ENCODE data around the gene MORN1.

The MORN1 gene

DNA sequence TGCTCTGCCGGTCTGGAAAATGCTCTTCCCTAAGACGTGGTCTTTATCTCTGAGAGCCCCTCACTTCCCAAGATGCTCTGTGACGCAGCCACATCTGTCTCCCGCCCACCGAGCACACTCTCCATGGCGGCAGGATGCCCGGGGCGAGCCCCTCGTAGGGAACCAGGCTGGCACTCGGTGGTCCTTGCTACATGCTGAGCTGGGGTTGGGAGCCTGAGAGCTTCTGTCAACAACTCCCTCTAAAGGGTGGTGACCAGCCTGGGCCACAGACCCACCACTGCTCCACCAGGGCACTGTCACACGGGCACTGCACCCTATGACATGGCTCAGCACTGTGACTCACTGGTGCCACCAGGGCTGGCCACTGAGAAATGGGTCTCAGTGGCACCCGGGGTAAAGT, 18.4 kb upstream of the MORN1 start:
- H3K4me2 ChIP-seq (ENCODE audit: low read length), result no peak overlapping the region
- H3K27me3 ChIP-seq (ENCODE audit: control insufficient read depth, low read length), result no peaks in the 10 kb centered on the region
- H3K9me3 ChIP-seq (ENCODE audit: control insufficient read depth, insufficient read depth, low read length), result no peaks in the 10 kb centered on the region
- no peak overlapping the region for H3K4me3 ChIP-seq (ENCODE audit: low read length)
- peaks cover 22% of the 10 kb centered on the region for H3K4me1 ChIP-seq (ENCODE audit: control insufficient read depth, low read length)
- no peaks in the 10 kb centered on the region for H3K9me2 ChIP-seq (replicated peaks; ENCODE audit: control insufficient read depth, low read length)
- no peak overlapping the region for H3K27ac ChIP-seq (ENCODE audit: low read depth, low read length)
- H3F3A ChIP-seq (ENCODE audit: control insufficient read depth, insufficient read depth), result peaks cover 10% of the 10 kb centered on the region
- peaks cover 38% of the 10 kb centered on the region for H3K36me3 ChIP-seq (ENCODE audit: control insufficient read depth, low read length)
- peaks cover 4% of the 10 kb centered on the region; the same call in 1 of the 2 replicates for H4K20me1 ChIP-seq (ENCODE audit: control insufficient read depth, insufficient read depth, low read depth, low read length)
- H3K79me2 ChIP-seq (ENCODE audit: control insufficient read depth, low read length), result peaks cover 29% of the 10 kb centered on the region
- TF ChIP-seq EZH2phosphoT487 (IDR thresholded peaks at IDR 0.05; ENCODE audit: borderline replicate concordance, low read length), result no peak
- TF ChIP-seq, protein P1, sequence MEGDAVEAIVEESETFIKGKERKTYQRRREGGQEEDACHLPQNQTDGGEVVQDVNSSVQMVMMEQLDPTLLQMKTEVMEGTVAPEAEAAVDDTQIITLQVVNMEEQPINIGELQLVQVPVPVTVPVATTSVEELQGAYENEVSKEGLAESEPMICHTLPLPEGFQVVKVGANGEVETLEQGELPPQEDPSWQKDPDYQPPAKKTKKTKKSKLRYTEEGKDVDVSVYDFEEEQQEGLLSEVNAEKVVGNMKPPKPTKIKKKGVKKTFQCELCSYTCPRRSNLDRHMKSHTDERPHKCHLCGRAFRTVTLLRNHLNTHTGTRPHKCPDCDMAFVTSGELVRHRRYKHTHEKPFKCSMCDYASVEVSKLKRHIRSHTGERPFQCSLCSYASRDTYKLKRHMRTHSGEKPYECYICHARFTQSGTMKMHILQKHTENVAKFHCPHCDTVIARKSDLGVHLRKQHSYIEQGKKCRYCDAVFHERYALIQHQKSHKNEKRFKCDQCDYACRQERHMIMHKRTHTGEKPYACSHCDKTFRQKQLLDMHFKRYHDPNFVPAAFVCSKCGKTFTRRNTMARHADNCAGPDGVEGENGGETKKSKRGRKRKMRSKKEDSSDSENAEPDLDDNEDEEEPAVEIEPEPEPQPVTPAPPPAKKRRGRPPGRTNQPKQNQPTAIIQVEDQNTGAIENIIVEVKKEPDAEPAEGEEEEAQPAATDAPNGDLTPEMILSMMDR (IDR thresholded peaks at IDR 0.05; ENCODE audit: low read depth, low read length, poor library complexity, severe bottlenecking), result no peak

DNA sequence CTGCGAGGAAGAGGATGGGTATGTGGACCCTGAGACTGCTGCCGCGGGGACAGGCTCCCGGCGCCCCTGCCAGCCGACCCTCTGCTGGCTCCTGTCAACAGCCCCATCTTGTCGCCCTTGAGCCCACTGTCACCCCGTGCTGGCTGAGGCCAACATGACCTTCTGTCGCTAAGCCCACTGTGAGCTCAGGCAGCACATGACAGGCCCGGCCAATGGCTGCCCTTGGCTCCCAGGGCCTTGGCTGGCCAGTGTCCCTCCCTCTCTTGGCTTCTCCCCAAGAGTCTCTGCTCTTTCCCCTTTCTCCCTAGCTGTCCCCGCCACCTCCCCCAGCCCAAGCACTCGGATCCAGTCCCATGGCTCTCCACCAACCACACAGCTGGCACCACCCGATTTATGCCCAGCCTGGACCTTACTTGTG, 17.5 kb upstream of the MORN1 start:
- Histone ChIP-seq H3K4me3 (ENCODE audit: low read length) (no peak overlapping the region), H3F3A (ENCODE audit: control insufficient read depth, insufficient read depth) (peaks cover 7% of the 10 kb centered on the region), H4K20me1 (ENCODE audit: control insufficient read depth, insufficient read depth, low read depth, low read length) (peaks cover 4% of the 10 kb centered on the region; the same call in 1 of the 2 replicates), H3K27ac (ENCODE audit: low read depth, low read length) (no peak overlapping the region), H3K4me1 (ENCODE audit: control insufficient read depth, low read length) (peaks cover 13% of the 10 kb centered on the region), H3K4me2 (ENCODE audit: low read length) (no peak overlapping the region), H3K79me2 (ENCODE audit: control insufficient read depth, low read length) (peaks cover 26% of the 10 kb centered on the region), H3K9me3 (ENCODE audit: control insufficient read depth, insufficient read depth, low read length) (no peaks in the 10 kb centered on the region), H3K36me3 (ENCODE audit: control insufficient read depth, low read length) (peaks cover 47% of the 10 kb centered on the region), H3K27me3 (ENCODE audit: control insufficient read depth, low read length) (no peaks in the 10 kb centered on the region), H3K9me2 (replicated peaks; ENCODE audit: control insufficient read depth, low read length) (no peaks in the 10 kb centered on the region)
- TF ChIP-seq, protein P1 (IDR thresholded peaks at IDR 0.05; ENCODE audit: low read depth, low read length, poor library complexity, severe bottlenecking), result no peak
- TF ChIP-seq EZH2phosphoT487 (IDR thresholded peaks at IDR 0.05; ENCODE audit: borderline replicate concordance, low read length), result no peak

DNA sequence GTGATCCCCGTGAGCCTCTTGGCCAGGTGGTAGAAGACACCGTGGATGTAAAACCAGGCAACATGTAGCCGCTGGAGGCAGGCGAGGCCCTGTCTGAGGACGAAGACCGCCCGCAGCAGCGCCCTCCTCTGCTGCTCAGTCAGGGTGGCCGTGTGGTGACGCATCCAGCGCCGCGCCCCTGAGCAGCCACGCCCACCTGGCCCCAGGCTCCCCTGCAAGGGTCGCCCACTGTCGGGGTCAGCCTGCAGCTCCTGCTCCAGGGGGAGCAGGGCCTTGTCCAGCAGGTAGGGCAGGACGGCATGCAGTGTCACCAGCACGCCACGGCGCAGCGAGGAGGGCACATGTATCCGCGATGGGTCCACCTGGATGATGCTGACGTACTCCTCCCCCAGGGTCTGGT, 17.1 kb upstream of the MORN1 start:
- Histone ChIP-seq H3K9me2 (replicated peaks; ENCODE audit: control insufficient read depth, low read length) (no peaks in the 10 kb centered on the region), H3F3A (ENCODE audit: control insufficient read depth, insufficient read depth) (peaks cover 6% of the 10 kb centered on the region), H3K27ac (ENCODE audit: low read depth, low read length) (no peak overlapping the region), H3K27me3 (ENCODE audit: control insufficient read depth, low read length) (no peaks in the 10 kb centered on the region), H3K79me2 (ENCODE audit: control insufficient read depth, low read length) (peaks cover 22% of the 10 kb centered on the region), H3K9me3 (ENCODE audit: control insufficient read depth, insufficient read depth, low read length) (no peaks in the 10 kb centered on the region), H3K36me3 (ENCODE audit: control insufficient read depth, low read length) (peaks cover 47% of the 10 kb centered on the region), H3K4me2 (ENCODE audit: low read length) (no peak overlapping the region), H3K4me3 (ENCODE audit: low read length) (no peak overlapping the region), H3K4me1 (ENCODE audit: control insufficient read depth, low read length) (peaks cover 9% of the 10 kb centered on the region), H4K20me1 (ENCODE audit: control insufficient read depth, insufficient read depth, low read depth, low read length) (peaks cover 4% of the 10 kb centered on the region; the same call in 1 of the 2 replicates)
- TF ChIP-seq, protein P1 (IDR thresholded peaks at IDR 0.05; ENCODE audit: low read depth, low read length, poor library complexity, severe bottlenecking), result no peak
- TF ChIP-seq EZH2phosphoT487 (IDR thresholded peaks at IDR 0.05; ENCODE audit: borderline replicate concordance, low read length), result no peak

DNA sequence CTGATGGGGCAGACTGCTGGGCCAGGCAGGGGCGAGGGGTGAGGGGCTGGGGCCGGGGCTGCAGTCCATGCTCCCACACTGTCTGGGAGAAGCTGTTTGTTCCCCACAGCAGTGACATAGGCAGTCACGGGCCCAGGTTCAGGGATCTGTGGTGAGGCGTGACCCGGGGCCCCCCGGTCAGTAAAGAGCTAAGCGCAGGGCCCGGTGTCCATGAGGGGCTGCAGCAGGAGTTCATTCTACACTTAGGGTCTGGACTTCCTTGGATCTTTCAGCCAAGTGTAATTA, 16.6 kb upstream of the MORN1 start:
- Histone ChIP-seq H3K27ac (ENCODE audit: low read depth, low read length) (no peak overlapping the region), H4K20me1 (ENCODE audit: control insufficient read depth, insufficient read depth, low read depth, low read length) (peaks cover 4% of the 10 kb centered on the region; the same call in 1 of the 2 replicates), H3K9me2 (replicated peaks; ENCODE audit: control insufficient read depth, low read length) (no peaks in the 10 kb centered on the region), H3K4me2 (ENCODE audit: low read length) (no peak overlapping the region), H3K79me2 (ENCODE audit: control insufficient read depth, low read length) (peaks cover 17% of the 10 kb centered on the region), H3K27me3 (ENCODE audit: control insufficient read depth, low read length) (no peaks in the 10 kb centered on the region), H3K9me3 (ENCODE audit: control insufficient read depth, insufficient read depth, low read length) (no peaks in the 10 kb centered on the region), H3K36me3 (ENCODE audit: control insufficient read depth, low read length) (peaks cover 47% of the 10 kb centered on the region), H3K4me3 (ENCODE audit: low read length) (no peak overlapping the region), H3F3A (ENCODE audit: control insufficient read depth, insufficient read depth) (peaks cover 7% of the 10 kb centered on the region), H3K4me1 (ENCODE audit: control insufficient read depth, low read length) (peaks cover 8% of the 10 kb centered on the region)
- TF ChIP-seq, protein P1 (IDR thresholded peaks at IDR 0.05; ENCODE audit: low read depth, low read length, poor library complexity, severe bottlenecking), result no peak
- no peak for TF ChIP-seq EZH2phosphoT487 (IDR thresholded peaks at IDR 0.05; ENCODE audit: borderline replicate concordance, low read length)
